GM18505 (cell line): Measurements from ENCODE around the gene PPFIA4.

Experiments
- ATAC-seq: cut with Tn5 transposase; IDR thresholded peaks from one replicate; pipeline ENCODE4 v1.9.1; 2021; ENCODE audit not compliant: unreplicated experiment
- POLR2A ChIP-seq: IDR thresholded peaks from 4 replicates; pipeline ENCODE4 v1.6.1; 2011; ENCODE audit warnings: borderline replicate concordance; ENCODE audit not compliant: insufficient read depth, insufficient read length; ENCODE audit errors: extremely low read depth

The PPFIA4 gene

DNA sequence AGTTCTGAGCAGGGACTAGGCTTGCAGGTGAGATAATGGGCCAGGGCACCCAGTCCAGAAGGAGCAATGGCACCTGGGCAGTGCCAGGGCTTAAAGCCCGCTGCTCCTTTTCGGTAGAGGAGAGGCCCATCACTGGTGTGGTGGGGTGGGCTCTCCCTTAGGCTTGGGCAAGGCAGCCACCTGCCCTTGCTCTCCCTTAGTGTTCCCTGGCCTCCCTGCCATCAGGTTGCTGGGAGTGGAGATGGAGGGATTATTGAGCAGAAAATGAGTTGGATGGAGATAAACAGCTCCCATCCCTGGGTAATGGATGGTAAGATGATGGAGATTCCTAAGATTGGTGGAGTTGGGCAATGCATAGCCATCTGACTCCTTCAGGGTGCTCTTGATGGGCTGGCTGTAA, 51.7 kb downstream of the PPFIA4 start:
- TF ChIP-seq POLR2A: no peak
- ATAC-seq: no peak

DNA sequence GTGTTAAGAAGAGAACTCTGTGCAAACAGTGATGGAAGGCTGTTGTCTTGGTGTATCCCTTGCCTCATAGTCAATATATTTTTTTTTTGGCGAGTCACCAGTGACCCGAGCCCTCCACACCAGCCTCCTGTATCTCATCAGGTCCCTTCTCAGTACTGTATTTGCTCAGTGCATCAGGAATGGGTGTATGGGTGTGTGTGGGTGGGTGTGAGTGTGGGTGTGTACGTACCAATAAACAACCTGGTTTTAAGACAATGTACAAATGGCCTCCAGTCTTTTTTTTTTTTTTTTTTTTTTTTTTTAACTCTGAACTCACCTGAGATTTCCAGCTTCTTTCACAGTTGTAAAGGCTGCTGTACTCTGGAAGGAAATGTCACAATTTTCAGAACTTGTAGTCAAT, 52.2 kb downstream of the PPFIA4 start:
- TF ChIP-seq POLR2A: no peak
- ATAC-seq: no peak

DNA sequence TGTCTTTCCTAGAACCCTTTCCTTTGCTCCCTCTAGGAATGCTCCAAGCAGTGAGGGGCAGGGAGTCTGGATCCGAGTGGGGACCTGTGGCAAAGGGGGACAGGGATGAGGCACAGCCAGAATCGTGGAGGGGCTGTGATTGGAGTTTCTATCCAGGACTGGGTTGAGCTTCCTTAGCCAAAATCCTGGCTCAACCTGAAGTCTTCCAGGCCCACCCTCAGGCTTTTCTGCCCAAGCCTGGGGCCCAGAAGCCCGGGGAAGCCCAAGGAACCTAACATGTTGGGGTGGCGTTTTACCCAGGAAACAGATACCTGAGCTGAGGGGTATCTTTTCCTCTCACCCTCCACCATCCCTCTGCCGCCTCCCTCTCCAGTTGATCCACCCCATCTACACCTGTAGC, 54.2 kb downstream of the PPFIA4 start:
- TF ChIP-seq POLR2A: no peak
- ATAC-seq: no peak

DNA sequence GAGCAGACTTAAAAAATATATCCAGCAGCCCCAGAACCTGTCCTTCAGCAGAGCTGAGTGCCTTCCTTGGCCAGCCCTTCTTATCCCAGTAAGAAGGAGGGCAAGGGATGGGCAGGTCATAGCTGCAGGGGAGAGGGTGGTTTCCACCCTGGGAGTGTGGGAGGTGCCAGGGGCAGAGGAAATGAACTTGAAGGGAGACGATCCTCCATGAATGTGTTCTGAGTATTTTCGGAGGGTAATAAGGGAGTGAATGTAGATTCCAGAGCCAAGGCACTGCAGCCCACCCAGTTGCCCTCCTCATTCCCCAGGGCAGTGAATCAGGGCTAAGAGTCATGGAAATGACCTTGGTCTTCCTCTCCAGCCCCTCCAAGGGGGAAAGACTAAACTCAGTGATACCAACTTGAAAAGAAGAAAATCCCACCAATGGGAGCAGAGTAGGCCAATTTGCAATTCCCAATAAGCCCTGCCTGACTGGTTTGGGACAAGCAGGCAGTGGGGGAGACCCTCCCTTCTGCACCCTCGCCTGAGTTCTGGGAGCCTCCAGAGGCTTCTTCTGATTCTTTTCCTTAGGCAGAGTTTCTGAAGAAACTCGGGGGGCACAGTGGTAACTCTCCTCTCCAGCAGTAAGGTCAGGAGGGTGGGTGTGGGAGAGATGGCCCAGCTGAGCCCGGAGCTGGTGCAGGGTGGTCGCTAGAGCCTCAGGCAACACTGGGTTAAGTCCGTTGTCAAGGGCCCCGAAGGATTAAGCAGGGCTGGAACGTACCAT, 55.4 kb downstream of the PPFIA4 start:
- TF ChIP-seq POLR2A: no peak
- ATAC-seq: no peak

DNA sequence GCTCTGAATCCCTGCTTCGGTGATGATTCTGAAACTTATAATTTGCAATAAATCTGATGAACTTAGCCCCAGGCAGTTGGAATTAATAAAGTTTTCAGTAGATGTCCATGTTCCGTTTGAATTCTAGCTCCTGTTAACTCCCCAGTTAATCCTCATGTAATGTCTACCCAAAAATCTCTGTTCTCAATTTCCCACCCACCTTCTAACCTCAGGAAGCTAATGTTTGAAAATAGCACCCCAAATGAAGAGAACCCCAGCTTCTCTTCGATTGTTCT, 55.9 kb downstream of the PPFIA4 start:
- TF ChIP-seq POLR2A: no peak

DNA sequence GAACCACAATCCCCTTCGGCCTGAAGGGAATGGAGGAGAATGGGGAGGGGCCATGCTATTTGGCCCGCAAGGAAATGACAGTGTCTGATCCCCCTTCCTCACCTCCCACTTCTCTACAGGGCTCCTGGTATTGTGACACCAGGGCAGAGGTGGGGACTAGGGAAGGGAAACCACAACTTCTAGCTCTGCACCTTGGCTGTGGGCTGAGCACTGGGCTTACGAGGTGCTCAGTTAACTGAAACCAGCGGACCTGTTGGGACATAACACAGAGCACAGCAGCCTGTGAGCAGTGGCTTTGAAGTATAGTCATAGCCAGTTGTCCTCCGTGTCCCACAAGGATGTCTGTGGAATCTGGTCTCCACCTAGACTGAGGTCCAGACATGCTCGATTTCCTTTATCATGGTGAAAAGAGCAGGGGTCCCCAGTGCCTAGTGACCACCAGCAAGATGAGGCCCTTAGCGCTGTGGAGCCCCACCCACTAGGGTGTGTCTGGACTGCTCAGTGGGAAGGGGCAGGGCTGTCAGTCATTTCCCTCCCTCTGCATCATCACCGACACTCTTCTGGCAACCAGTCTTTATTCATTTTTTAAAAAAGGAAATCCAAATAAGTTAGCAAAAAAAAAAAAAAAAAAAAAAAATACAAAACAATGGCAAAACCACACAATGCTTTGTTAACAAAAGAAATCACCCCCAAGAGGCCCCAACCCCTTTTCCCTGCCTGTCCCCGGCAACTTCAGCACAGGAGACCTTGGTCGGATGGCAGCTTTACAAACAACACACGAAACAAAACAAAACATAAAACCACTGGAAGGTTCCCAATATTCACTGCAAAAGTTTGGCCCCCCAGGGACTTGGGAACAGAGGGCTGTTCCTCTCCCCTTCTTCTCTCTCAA, 56.5 kb downstream of the PPFIA4 start:
- no peak for ATAC-seq
- TF ChIP-seq POLR2A: no peak

More for the DNA sequence above, 55.9 kb downstream of the PPFIA4 start:
- ATAC-seq: no peak

DNA sequence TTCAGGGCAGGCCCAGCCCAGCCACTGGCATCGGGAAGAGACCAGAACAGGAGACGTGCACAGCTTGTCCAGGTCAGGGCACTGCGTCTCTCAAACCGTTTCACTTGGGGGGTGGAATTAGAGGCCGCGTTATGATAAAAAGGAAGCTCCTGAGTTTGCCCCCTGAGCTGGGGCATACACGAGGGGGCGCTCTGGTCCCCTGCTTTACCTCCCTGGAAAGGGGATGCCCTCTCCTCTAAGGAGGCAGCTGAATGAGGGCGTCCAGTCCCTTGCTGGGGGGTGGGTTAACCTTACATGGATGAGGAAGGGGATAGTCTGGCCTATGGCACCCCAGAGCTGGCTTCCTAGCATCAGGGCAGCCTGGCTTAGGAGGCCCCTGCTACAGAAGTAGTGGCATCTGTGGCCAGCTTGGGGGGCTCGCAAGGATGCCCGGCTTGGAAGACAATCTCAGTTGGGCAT, 57.2 kb downstream of the PPFIA4 start:
- ATAC-seq: no peak
- TF ChIP-seq POLR2A: no peak

DNA sequence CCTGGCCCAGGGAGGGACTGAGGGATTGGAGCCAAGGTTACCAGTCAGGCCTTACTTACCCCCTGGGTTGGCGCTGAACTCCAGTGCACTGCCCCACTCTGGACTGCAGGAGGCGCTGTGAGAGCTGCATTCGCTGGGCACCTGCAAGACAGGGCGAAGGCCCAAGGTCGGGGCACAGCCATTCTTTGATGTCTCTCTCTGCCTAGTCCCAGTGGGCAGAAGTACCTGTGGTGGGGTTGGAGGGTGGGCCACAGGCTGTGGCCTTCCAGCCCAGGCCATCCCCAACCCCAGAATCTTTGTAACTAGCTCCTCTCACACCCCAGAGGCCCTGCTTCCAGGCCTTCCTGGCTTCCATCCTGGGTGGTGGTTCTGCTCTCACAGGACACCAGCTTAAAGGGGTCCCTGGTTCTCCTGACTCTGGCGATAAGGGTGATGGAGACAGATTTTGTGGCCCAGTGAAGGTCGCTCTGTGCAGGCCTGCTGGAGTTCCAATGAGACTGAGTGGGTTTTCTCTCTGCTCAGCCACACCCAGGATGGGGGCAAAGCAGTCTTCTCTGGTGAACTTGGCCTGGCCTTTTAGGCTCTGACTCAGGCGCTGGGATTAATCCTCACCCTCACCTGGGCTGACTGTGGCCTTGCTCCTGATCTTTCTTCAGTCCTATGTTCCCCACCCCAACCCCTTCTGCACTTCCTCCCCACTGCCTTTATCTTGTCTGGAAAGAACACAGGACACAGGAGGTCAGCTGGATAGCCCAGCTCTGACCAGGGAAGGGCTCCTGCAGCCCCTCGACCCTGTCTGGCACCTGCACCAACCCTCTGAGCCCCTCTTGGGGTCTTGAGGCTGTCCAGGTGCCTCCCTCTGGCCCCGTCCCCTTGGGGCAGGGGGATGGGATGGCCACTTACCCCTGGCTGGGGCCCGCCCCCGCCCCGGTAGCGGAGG, 58.6 kb downstream of the PPFIA4 start:
- no peak for TF ChIP-seq POLR2A
- ATAC-seq: no peak

DNA sequence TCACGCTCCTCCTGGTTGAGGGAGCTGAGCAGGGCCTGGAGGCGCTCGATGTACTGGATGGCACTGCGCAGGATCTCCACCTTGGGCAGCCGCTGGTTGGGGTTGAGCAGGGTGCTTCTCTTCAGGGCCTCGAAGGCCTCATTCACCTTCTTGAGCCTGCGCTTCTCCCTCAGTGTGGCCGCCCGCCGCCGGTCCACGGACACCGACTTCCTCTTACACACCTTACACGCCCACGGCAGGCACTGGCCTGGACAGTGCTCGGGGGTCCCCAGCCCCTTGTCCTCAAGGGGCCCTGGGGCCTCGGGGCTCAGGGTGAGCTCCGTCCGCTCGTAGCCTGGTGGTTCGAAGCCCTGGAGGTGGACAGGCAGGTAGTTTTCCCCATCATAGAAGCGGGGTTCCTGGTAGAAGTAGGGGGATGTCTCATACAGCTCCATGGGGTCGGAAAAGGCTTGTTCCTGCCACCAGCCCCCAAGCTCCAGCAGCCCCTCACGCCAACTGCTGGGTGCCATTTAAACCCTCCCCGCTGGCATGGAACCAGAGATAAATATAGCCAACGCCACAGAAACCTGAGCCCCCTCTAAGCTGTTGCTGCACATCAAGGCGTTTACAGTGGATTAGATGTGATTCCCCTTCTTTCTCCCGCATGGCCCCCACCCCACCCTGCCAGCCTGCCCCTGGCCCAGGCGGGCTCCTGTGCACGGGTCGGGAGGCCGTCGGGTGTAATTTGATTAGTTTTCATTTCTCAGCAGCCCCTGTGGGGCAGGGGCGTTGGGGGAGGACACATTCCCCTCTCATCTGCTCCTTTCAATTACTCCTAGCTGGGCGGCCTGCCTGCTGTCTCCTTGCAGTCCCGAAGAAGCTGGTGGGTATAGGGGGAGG, 59.5 kb downstream of the PPFIA4 start, which contains the start of gene MYOG:
Gene MYOG (minus strand): TSS at position 485 of the 879 bp plus-strand sequence. CDS start 51 bp downstream, at position 434.
- no peak for ATAC-seq
- TF ChIP-seq POLR2A: no peak

DNA sequence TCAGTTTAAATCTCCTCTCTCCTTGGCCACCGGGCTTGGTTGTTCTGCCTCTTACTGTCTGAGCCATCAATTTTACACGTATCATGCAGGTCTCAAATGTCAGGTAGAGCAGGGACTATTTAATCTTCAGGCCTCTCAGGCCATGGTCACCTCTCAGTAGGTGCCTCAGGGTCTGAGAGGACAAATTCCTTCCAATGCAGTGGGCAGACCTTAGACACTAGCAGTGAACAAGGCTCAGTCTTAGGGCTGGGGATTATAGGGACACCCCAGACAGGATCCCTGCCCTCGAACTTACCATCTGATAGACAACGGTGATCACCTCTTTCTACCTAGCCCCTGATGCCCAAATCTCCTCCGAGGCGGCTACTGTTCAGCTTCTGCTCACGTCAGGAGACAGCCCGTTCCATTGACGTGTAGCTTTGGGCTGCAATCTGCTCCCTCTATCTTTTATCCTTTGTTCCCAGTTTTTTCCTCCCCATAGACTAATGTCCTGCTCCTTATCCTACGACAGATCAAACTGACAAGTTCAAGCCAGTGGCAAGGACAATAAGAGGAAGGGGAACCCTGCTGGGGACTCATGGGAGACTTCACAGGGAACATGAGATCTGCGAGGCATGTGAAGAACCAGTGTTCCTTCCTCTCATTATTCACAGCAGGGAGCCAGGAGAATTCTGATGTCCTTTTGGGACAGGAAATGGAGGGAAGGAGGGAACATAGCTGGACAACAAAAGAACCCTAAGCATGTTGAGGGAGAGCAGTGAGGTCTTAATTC, 60.9 kb downstream of the PPFIA4 start:
- ATAC-seq: no peak
- TF ChIP-seq POLR2A: no peak

DNA sequence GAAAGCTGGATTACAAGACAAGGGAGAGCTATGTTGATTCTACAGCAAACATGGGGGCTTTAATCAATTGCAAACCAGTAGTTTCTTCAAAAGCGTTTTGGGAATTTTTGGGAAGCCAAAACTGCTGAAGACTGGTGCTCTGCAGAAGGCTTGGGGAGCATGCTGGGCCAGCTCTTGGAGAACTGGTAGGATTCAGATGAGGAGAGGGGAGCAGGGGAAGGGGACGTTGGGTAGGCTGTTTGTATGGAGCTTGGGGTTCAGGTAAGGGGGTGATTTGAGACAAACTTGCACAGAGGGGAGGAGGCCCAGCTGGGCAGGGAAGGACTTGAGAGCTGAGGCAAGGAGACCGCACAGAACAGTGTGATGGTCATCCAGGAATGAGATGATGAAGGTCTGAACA, 62.1 kb downstream of the PPFIA4 start:
- TF ChIP-seq POLR2A: no peak
- ATAC-seq: no peak

DNA sequence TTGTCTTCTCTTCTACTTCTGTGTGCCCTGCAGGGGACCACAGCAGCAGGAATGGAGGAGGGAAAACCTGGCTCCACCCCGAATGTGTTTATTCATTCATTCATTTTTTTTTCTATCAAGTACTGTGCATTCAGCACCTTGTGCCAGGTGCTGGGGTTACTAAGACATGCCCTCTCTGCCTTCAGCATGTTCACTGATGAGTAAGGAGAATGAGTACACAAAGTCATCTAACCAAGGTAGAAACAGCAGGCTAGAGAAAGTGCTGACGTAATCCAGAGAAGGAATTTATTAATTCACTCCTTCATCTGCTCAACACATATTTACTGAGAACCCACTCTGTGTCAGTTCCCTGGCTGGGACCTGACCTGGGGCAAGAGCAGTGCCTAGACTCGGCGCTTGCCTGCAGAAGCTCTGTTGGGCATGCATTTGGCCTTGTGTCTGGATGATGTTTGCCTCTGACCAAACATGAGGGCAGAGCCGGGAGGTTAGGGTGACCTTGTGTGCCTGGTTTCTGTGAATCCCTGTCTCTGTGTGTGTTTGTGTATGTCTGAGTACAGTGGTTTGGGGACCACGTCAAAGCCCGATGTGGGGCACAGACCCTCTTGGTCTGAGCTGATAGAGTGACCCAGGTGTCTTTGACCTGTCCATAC, 62.8 kb downstream of the PPFIA4 start:
- ATAC-seq: no peak

DNA sequence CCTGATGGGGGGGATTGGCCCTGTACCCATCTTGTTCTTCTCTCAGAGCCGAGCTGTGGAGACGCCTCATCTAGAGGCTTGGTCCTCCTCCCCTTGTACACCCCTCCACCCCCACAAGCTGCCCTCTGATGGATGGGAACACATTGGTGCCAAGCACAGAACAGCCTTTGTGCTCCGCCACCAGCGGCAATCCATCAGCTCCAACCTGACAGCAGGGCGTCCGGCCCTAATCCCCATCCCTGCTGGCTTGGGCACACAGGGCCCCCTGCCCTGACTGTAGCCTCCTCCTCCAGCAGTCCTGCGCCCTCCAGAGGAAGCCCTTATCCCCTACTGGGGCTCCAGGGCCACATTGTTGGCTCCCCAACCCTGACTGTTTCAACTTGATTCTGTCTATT, 63.4 kb downstream of the PPFIA4 start:
- TF ChIP-seq POLR2A: no peak
- ATAC-seq: no peak

More for the DNA sequence above, 62.8 kb downstream of the PPFIA4 start:
- no peak for TF ChIP-seq POLR2A
